Sigmoid colon (tissue), 4 donors: Measurements from ENCODE around the gene ZBTB2.

Experiments used
- CTCF ChIP-seq, 4 experiments: fragments of 450-650 bp in 3 of 4; fragments of 200-600 bp in 1 of 4; IDR thresholded peaks; one replicate each; pipeline ENCODE4 v1.5.1; 2016 to 2019; ENCODE audit warnings: antibody characterized with exemption in 4 of 4, mild to moderate bottlenecking in 3 of 4, moderate library complexity in 2 of 4
- EP300 ChIP-seq, 4 donors: sonication (generic); formaldehyde crosslinking; IDR thresholded peaks; one replicate each; pipeline ENCODE4 v1.6.1; 2017; ENCODE audit warnings: antibody characterized with exemption in 4 of 4
- POLR2A ChIP-seq, 2 donors: fragments of 450-650 bp; IDR thresholded peaks; one replicate each; pipeline ENCODE4 v1.6.1; 2016; ENCODE audit warnings: antibody characterized with exemption in 2 of 2, mild to moderate bottlenecking in 2 of 2, moderate library complexity in 2 of 2
- POLR2AphosphoS5 ChIP-seq, 4 donors: sonication (generic); formaldehyde crosslinking; IDR thresholded peaks; one replicate each; pipeline ENCODE4 v1.6.1; 2017; ENCODE audit warnings: antibody characterized with exemption in 4 of 4

DNA sequence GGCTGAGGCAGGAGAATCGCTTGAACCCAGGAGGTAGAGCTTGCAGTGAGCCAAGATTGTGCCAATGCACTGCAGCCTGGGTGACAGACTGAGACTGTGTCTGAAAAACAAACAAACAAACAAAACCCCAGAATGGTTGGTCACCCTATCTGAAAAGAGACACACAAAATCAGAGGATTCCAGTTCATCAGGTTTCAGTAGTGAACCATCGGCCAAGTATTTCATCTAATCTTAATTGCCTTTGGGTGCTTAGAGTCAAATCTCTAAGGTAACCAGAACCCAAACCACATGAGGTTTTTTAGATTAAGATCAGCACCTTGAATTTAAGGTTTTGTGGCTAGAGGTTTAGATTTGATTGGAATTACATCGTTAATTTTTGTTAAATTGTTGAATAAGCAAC is 8.3 kb upstream of the ZBTB2 start:
- TF ChIP-seq CTCF (IDR thresholded peaks at IDR 0.05) (no peak), POLR2A (IDR thresholded peaks at IDR 0.05) (no peak), EP300 (IDR thresholded peaks at IDR 0.05) (no peak), POLR2AphosphoS5 (IDR thresholded peaks at IDR 0.05) (no peak)
